SK-N-SH (cell line): ENCODE results near the gene SMARCD3. TPM values are rescaled to one million over a fixed set of nuclear protein-coding genes. Genes with fewer than 3 reads are reported as not detected.

Source experiments
- CTCF ChIA-PET: fragments of 300-600, 350-600 bp; formaldehyde crosslinking; extraction: SDS; loops from one replicate; lab custom pipeline; 2021; lab: Yijun Ruan, JAX
- POLR2A ChIA-PET: fragments of 350-600 bp; sonication (Branson Sonifier 250); formaldehyde crosslinking; extraction: SDS; loops from one replicate; lab custom pipeline; 2020; ENCODE audit warnings: antibody characterized with exemption, inconsistent platforms; lab: Yijun Ruan, JAX
- DNase-seq: peaks from one replicate; pipeline ENCODE4 v3.0.0; 2012
- H2AFZ ChIP-seq: fragments of 200-600 bp; sonication (generic); 2 replicates; pipeline ENCODE4 v1.8.1; 2016; ENCODE audit warnings: antibody characterized with exemption, mild to moderate bottlenecking, low read depth
- H3F3A ChIP-seq: fragments of 200-600 bp; sonication (generic); replicated peaks from 2 replicates; pipeline ENCODE3; 2016; ENCODE audit warnings: antibody characterized with exemption, mild to moderate bottlenecking; ENCODE audit not compliant: insufficient read depth
- H3K27ac ChIP-seq, 2 experiments: fragments of 200-500 bp in 1 of 2; fragments of 200-600 bp in 1 of 2; sonication (Bioruptor generic) in 1 of 2; sonication (generic), shearing (Covaris generic) in 1 of 2; 2 replicates each; pipeline versions ENCODE4 v1.5.1 to v1.6.1; 2014 to 2016; ENCODE audit warnings: low read depth in 2 of 2, inconsistent platforms in 1 of 2, low read length in 1 of 2, mild to moderate bottlenecking in 1 of 2, mixed read lengths in 1 of 2
- H3K27me3 ChIP-seq: fragments of 200-600 bp; sonication (generic), shearing (Covaris generic); 2 replicates; pipeline ENCODE4 v1.6.1; 2016; ENCODE audit warnings: mixed run types; ENCODE audit not compliant: insufficient read depth
- H3K36me3 ChIP-seq, 2 experiments: fragments of 200-500 bp in 1 of 2; fragments of 200-600 bp in 1 of 2; sonication (Bioruptor generic) in 1 of 2; sonication (generic) in 1 of 2; replicated peaks in 1 of 2; 2 replicates each; pipeline versions ENCODE3 to v1.5.1; 2014 to 2016; ENCODE audit warnings: low read length in 1 of 2, mild to moderate bottlenecking in 1 of 2; ENCODE audit not compliant: insufficient read depth in 2 of 2, control insufficient read depth in 1 of 2
- H3K4me1 ChIP-seq, 2 experiments: fragments of 200-500 bp in 1 of 2; fragments of 200-600 bp in 1 of 2; sonication (Bioruptor generic) in 1 of 2; sonication (generic), shearing (Covaris generic) in 1 of 2; 2 replicates each; pipeline versions ENCODE4 v1.5.1 to v1.6.1; 2014 to 2016; ENCODE audit warnings: low read depth in 1 of 2, low read length in 1 of 2, mixed run types in 1 of 2; ENCODE audit not compliant: insufficient read depth in 2 of 2, control insufficient read depth in 1 of 2
- H3K4me2 ChIP-seq: fragments of 200-600 bp; sonication (generic), shearing (Covaris generic); 2 replicates; pipeline ENCODE4 v1.6.1; 2017; ENCODE audit warnings: mixed run types
- H3K4me3 ChIP-seq, 2 experiments: fragments of 200-500 bp in 1 of 2; fragments of 200-600 bp in 1 of 2; sonication (Bioruptor generic) in 1 of 2; sonication (generic), shearing (Covaris generic) in 1 of 2; 2 replicates each; pipeline versions ENCODE4 v1.5.1 to v1.8.1; 2014 to 2016; ENCODE audit warnings: low read depth in 2 of 2, inconsistent platforms in 1 of 2, low read length in 1 of 2, mild to moderate bottlenecking in 1 of 2, mixed read lengths in 1 of 2, moderate library complexity in 1 of 2
- H3K79me2 ChIP-seq: fragments of 200-600 bp; sonication (generic); 2 replicates; pipeline ENCODE4 v1.8.1; 2017; ENCODE audit warnings: mild to moderate bottlenecking; ENCODE audit not compliant: insufficient read depth
- H3K9ac ChIP-seq: fragments of 200-600 bp; sonication (generic); 2 replicates; pipeline ENCODE4 v1.6.1; 2017; ENCODE audit warnings: mixed run types
- H3K9me2 ChIP-seq: fragments of 200-600 bp; sonication (generic); 2 replicates; pipeline ENCODE4 v1.6.1; 2017; ENCODE audit warnings: mixed run types
- H3K9me3 ChIP-seq: fragments of 200-600 bp; sonication (generic); 2 replicates; pipeline ENCODE4 v1.6.1; 2017; ENCODE audit warnings: mixed run types, mild to moderate bottlenecking, moderate library complexity
- H4K20me1 ChIP-seq: fragments of 200-600 bp; sonication (generic); 2 replicates; pipeline ENCODE4 v1.6.1; 2017; ENCODE audit warnings: mild to moderate bottlenecking, mixed run types; ENCODE audit not compliant: insufficient read depth
- EZH2phosphoT487 ChIP-seq: fragments of 200-600 bp; sonication (generic); IDR thresholded peaks from 2 replicates; pipeline ENCODE4 v1.6.1; 2017; ENCODE audit warnings: low read depth, mixed run types, mild to moderate bottlenecking, antibody characterized with exemption, moderate library complexity, borderline replicate concordance
- FOXM1 ChIP-seq: IDR thresholded peaks from 2 replicates; pipeline ENCODE4 v1.4.0; 2012; ENCODE audit warnings: low read depth, mild to moderate bottlenecking
- MEF2A ChIP-seq: IDR thresholded peaks from 2 replicates; pipeline ENCODE4 v1.4.0; 2012; ENCODE audit warnings: low read depth, borderline replicate concordance
- NFIC ChIP-seq: IDR thresholded peaks from 2 replicates; pipeline ENCODE4 v1.4.0; 2012; ENCODE audit warnings: borderline replicate concordance
- NRF1 ChIP-seq: IDR thresholded peaks from 2 replicates; pipeline ENCODE4 v1.6.1; 2012; ENCODE audit warnings: low read depth, mild to moderate bottlenecking, low read length
- RCOR1 ChIP-seq: fragments of 150-350 bp; IDR thresholded peaks from 2 replicates; pipeline ENCODE4 v1.6.1; 2017; ENCODE audit warnings: antibody characterized with exemption, low read length
- RFX5 ChIP-seq: IDR thresholded peaks from 2 replicates; pipeline ENCODE4 v1.6.1; 2012; ENCODE audit warnings: mild to moderate bottlenecking, improper control_type of control experiment, low read length
- SIN3A ChIP-seq: IDR thresholded peaks from 2 replicates; pipeline ENCODE4 v1.6.1; 2012; ENCODE audit warnings: low read depth, mild to moderate bottlenecking, low read length, moderate library complexity, borderline replicate concordance
- TCF12 ChIP-seq: IDR thresholded peaks from 2 replicates; pipeline ENCODE4 v1.4.0; 2012
- ZBTB33 ChIP-seq: IDR thresholded peaks from 2 replicates; pipeline ENCODE4 v1.4.0; 2012; ENCODE audit warnings: low read depth, borderline replicate concordance
- WGBS: methylation state at CpG from one replicate; pipeline ENCODE4 v1.1.6; 2017; ENCODE audit warnings: low lambda C conversion rate; 5-methylcytosine and 5-hydroxymethylcytosine counted together
- polyA plus RNA-seq, 3 experiments: library from polyadenylated mRNA; depleted of rRNA; stranded (reverse); fragments of >200 nt; gene quantifications; 2 replicates each; pipeline ENCODE4 v1.2.3, GENCODE V29; 2012
- TF ChIP-seq, protein P1 (sequence below): fragments of 150-350 bp; IDR thresholded peaks from 2 replicates; pipeline ENCODE4 v1.6.1; 2016; ENCODE audit warnings: mild to moderate bottlenecking, low read depth, low read length
- TF ChIP-seq, protein P2 (sequence below): IDR thresholded peaks from 2 replicates; pipeline ENCODE4; 2012
- TF ChIP-seq, protein P3 (sequence below): IDR thresholded peaks from 2 replicates; pipeline ENCODE4 v1.6.1; 2012; ENCODE audit warnings: mild to moderate bottlenecking, low read depth, low read length, moderate library complexity
- TF ChIP-seq, protein P4 (sequence below): fragments of 200-600 bp; sonication (generic); IDR thresholded peaks from 2 replicates; pipeline ENCODE4 v1.6.1; 2017; ENCODE audit warnings: antibody characterized with exemption, mild to moderate bottlenecking, moderate library complexity

Gene SMARCD3
- polyA plus RNA-seq, 1 of the 3 experiments (the other 2 are of a cell fraction), result 62.8 TPM

- no peaks in the 10 kb centered on the region for H3K9me2 ChIP-seq
- H3K27me3 ChIP-seq, result no peaks in the 10 kb centered on the region
- H2AFZ ChIP-seq, result no peak overlapping the region
- no peak overlapping the region for H3K27ac ChIP-seq
- no peak overlapping the region for H3K4me2 ChIP-seq
- 76% methylated on average over 7 of the region's 7 CpGs for WGBS
- H3K36me3 ChIP-seq, result no peaks in the 10 kb centered on the region
- no peak for TF ChIP-seq SIN3A
- no peak for TF ChIP-seq ZBTB33
- no peak for TF ChIP-seq MEF2A
- no peak for TF ChIP-seq TCF12
- TF ChIP-seq, protein P1, sequence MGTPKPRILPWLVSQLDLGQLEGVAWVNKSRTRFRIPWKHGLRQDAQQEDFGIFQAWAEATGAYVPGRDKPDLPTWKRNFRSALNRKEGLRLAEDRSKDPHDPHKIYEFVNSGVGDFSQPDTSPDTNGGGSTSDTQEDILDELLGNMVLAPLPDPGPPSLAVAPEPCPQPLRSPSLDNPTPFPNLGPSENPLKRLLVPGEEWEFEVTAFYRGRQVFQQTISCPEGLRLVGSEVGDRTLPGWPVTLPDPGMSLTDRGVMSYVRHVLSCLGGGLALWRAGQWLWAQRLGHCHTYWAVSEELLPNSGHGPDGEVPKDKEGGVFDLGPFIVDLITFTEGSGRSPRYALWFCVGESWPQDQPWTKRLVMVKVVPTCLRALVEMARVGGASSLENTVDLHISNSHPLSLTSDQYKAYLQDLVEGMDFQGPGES, result no peak
- TF ChIP-seq, protein P2, sequence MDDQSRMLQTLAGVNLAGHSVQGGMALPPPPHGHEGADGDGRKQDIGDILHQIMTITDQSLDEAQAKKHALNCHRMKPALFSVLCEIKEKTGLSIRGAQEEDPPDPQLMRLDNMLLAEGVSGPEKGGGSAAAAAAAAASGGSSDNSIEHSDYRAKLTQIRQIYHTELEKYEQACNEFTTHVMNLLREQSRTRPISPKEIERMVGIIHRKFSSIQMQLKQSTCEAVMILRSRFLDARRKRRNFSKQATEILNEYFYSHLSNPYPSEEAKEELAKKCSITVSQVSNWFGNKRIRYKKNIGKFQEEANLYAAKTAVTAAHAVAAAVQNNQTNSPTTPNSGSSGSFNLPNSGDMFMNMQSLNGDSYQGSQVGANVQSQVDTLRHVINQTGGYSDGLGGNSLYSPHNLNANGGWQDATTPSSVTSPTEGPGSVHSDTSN, result no peak
- TF ChIP-seq, protein P3, sequence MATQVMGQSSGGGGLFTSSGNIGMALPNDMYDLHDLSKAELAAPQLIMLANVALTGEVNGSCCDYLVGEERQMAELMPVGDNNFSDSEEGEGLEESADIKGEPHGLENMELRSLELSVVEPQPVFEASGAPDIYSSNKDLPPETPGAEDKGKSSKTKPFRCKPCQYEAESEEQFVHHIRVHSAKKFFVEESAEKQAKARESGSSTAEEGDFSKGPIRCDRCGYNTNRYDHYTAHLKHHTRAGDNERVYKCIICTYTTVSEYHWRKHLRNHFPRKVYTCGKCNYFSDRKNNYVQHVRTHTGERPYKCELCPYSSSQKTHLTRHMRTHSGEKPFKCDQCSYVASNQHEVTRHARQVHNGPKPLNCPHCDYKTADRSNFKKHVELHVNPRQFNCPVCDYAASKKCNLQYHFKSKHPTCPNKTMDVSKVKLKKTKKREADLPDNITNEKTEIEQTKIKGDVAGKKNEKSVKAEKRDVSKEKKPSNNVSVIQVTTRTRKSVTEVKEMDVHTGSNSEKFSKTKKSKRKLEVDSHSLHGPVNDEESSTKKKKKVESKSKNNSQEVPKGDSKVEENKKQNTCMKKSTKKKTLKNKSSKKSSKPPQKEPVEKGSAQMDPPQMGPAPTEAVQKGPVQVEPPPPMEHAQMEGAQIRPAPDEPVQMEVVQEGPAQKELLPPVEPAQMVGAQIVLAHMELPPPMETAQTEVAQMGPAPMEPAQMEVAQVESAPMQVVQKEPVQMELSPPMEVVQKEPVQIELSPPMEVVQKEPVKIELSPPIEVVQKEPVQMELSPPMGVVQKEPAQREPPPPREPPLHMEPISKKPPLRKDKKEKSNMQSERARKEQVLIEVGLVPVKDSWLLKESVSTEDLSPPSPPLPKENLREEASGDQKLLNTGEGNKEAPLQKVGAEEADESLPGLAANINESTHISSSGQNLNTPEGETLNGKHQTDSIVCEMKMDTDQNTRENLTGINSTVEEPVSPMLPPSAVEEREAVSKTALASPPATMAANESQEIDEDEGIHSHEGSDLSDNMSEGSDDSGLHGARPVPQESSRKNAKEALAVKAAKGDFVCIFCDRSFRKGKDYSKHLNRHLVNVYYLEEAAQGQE, result no peak
- no peak for TF ChIP-seq RCOR1
- TF ChIP-seq EZH2phosphoT487, result no peak
- no peak for TF ChIP-seq NRF1
- no peak for TF ChIP-seq FOXM1
- TF ChIP-seq RFX5, result no peak
- no peak for TF ChIP-seq NFIC
- TF ChIP-seq, protein P4, sequence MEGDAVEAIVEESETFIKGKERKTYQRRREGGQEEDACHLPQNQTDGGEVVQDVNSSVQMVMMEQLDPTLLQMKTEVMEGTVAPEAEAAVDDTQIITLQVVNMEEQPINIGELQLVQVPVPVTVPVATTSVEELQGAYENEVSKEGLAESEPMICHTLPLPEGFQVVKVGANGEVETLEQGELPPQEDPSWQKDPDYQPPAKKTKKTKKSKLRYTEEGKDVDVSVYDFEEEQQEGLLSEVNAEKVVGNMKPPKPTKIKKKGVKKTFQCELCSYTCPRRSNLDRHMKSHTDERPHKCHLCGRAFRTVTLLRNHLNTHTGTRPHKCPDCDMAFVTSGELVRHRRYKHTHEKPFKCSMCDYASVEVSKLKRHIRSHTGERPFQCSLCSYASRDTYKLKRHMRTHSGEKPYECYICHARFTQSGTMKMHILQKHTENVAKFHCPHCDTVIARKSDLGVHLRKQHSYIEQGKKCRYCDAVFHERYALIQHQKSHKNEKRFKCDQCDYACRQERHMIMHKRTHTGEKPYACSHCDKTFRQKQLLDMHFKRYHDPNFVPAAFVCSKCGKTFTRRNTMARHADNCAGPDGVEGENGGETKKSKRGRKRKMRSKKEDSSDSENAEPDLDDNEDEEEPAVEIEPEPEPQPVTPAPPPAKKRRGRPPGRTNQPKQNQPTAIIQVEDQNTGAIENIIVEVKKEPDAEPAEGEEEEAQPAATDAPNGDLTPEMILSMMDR, result no peak
- no peaks in the 10 kb centered on the region for H3K9me3 ChIP-seq
- CTCF ChIA-PET, result interaction anchor here (1.1 to 1.3 kb wide), 2 partner anchors 10 to 28 kb away, joined by 3 to 7 read pairs; no protein-coding TSS in a partner anchor
- H3K9ac ChIP-seq, result no peak overlapping the region
- H3F3A ChIP-seq, result no peaks in the 10 kb centered on the region
- H3K4me1 ChIP-seq, result peaks cover 0 to 7% of the 10 kb centered on the region in 2 experiments; a peak in 1 of 4 replicates
- no peak overlapping the region for H3K4me3 ChIP-seq
- POLR2A ChIA-PET, result interaction anchor here (0.6 kb wide), 1 partner anchor 10 kb away, joined by 3 read pairs; no protein-coding TSS in a partner anchor
- no peak for DNase-seq
- no peaks in the 10 kb centered on the region for H4K20me1 ChIP-seq
- H3K79me2 ChIP-seq, result no peaks in the 10 kb centered on the region
These were observed 23.3 kb upstream of the SMARCD3 start for GRCh38 chr7:151271699-151272355.
